GM18508 (cell line): ENCODE data around the gene HOXC9.
"Not testable (repeated sequence)": the region's sequence is repeated elsewhere in the genome, so short reads cannot be mapped to it uniquely, and the experiment has no call there.

Experiments used
- ATAC-seq: cut with Tn5 transposase; IDR thresholded peaks from one replicate; pipeline ENCODE4 v1.9.1; 2021; ENCODE audit warnings: moderate number of reproducible peaks; ENCODE audit not compliant: insufficient read depth, unreplicated experiment

HOXC9 gene

DNA sequence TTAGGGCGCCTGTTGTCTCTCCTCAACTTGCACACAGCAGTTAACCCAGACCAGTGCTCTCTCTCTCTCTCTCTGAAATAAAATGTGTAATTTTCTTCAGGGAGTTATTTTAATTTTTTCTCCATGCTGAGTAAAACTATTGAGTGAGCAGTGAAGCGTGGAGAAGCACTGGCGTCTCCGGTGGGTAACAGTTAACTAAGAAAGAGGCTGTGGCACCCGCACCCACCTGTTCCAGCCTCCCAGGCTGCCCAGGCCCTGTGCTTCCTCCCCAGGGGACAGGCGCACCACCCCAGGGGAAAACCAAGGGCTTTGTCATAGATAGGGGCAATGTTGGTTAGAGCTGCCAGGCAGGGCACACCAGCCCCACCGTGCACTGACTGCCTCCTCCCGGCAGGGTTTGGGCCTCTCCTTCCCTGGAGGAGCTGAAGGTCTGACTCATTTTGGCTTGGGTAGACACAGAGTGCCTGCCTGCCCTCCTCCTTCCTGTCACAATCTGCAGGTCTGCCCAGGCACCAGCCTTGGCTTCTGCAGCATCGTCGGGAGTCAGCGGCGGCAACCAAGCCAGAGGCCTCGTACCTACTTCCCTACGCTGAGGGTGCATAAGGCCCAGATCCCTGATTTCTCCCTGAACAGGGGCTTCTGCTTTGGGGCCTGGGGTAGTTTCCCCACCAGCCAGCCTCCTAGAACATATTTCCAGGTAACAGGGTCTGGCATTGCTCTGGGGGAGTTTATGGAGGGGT is 36.8 kb downstream of the HOXC9 start:
- no peak for ATAC-seq

DNA sequence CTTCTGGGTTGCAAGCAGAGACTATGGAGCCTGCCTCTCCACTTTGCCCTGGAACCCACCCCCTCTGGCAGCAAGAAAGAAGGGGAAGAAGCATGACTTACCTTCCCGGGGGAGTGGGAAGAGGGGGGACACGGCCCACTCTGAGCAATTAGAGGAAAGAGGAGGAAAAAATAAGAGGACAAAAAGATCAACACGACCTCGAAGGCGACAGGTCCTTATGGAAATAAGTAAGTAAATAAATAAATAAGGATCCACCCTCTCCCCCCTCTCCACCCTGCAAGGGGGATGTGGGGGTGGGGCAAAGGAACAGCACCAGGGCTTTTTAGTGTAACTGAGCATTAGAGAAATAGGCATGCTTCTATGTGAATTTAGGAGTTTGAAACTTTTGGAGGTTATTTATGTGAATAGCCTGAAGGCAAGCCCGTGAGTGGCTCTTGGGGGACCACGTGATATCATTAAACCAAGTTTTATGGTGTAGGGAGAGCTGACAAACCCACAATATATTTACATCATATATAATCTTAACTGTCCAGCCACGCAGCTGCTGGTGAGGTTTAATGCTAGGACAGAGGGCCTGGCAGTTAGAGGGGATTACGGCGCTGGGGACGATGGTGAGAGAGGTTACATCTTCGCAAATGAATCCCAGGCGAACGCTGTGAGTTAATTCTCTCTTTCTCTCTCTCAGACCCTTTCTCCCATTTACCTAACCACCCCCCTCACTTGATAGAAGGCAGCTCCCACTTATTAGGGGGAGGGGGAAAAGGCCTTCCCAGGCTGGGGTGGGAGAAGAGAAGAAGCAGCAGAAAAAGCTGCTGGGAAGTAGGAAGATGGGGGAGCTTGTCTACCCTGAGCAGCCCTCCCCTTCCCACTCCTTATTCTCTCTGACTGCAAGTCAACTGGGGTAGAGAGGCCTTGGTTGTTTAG is 37.7 kb downstream of the HOXC9 start:
- ATAC-seq: no peak

DNA sequence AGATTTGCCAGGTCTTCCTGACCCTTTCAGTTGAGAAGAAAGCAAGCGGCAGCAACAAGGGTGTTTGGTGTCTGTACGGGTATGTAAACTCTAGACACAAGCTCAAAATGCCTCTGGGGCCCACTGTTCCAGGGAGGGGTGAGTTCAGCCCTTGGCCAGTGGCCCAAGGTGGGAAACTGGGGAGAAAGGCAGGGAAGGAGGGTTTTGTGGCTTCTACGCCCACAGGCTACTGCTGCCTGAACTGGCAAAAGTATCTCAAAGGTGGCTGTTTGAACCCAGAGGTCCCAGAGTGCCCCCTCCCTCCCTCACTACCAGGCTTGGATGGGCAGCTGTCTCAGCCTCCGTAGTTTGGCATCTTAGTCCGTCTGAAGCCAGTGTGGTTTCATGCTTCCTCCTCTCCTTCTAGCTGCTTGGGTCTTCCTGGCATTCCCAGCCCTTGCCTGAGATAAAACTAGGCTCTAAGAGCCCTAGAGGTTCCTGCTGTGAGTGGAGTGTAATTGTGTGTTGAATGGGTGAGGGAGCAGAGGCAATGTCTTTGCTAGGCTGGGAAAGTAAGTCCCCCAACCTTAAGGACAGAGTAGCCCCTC is 38.4 kb downstream of the HOXC9 start:
- no peak for ATAC-seq

DNA sequence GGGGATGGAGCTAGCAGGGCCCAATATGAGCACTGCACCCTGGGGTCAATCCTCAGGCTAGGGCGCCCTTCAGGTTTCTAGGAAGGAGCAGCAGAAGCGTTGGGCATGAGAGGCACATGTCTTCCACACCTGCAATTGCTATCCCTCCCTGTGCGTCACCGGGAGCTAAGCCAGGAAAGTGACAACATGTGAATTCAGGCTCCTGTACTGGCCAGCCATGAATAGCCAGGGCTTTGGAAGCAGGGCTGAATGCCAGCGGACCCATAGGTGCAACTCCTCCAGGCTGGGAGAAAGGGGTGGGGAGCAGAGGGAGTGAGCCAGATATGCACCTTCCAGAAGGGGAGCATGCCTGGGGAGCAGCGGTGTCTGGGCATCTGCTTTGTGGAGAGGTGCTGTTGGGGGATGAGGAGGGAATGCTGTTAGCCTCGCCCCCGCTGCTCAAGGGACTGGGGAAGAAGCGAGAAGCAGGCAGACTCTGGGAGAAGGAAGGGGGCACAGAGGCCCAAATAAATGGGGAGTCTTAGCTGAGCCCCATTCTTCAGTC is 39.0 kb downstream of the HOXC9 start:
- no peak for ATAC-seq

DNA sequence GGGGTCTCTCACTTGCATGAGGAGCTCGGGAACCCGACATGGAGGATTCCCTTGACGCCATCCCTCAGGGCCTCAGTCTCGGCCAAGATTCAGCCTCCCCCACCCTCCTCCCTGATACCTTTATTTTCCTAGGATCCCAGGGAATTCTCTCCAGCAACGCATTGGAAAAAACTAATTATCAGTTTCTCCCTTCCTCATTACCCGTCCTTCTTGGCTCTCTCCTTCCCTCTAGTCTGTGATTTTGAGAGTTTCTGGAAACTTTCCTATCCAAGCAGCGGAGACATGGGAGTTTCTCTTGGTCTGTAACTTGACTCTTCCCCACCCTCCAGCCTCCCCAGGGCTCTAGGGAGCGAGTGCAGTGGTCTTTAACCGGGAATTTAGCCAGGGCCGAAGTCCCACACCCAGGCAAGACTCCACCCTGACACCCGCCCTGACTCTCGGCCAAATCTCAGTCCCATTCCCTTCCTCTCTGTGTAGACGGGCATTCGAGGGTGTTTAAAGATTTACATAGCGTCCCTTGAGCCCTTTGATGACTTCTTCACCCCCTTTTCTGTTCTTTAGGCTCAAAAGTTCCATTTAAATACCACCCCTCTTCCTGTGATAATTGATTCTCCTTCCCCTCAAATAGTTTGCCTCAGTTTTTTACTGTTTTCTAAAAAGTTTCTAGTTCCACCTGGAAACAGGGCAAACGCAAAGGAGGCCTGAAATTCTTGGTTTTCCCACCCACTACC is 39.6 kb downstream of the HOXC9 start:
- ATAC-seq: no peak

DNA sequence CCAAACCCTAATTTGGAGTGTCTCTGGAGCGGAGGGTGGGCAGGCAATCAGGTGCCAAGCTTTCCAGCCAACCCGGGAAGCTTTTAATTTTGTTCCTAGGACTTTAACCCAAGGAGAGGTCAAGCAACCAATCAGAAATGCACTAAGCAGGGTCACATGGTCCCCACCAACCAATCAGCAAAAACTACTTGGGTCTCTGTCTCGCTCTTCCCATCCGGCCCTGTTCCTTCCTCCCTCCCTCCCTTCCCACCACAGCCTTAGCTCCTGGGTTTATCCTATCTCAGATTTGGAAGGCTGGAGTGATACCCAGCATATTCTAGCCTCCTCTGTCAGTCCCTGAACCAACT is 40.2 kb downstream of the HOXC9 start:
- ATAC-seq: no peak

DNA sequence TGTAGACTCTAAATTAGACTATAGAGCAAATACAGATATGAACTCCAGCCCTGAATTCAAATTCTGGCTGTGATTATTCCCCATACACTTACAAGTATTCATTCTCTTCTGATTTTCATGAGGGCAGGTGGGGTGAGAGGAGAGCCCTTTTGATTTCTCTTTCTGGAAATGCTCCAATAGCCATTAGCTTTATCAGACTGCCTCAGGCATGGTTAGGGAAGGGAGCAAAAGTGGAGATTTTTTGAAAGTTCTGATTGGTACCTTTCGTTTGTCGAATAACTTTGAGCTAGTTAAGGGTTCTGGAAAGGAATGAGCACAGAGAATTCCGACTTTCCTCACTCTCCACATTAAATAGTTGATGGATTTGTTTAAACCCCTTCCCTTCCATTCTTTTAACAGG is 40.7 kb downstream of the HOXC9 start:
- ATAC-seq: no peak

DNA sequence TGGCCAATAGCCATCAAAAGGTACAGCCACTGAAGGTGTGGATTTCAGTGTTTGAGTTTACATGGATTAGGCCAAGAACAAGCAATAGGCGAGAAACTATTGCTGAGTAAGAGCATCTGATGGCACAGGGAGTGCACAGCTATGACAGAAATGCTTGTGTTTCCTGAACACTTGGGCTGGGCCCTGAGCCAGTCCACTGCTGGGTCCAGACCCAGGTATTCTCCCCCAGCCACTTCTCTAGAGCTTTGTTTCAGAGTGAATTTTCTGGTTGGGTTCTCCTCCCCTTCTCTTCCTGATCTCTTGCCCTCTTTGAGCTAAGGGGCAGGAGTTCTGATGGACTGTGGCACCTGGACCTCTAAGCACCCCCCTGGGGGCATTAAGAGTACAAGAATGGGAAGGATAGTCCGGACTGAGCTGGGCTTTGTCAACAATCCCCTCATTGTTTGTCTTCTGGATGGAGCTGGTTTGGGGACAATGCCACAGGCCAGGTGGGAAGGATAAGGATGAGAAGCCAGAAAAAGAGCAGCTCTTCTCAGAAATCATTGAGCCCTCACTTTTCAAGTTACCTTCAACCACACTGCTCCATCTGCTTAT is 41.2 kb downstream of the HOXC9 start:
- ATAC-seq: no peak

DNA sequence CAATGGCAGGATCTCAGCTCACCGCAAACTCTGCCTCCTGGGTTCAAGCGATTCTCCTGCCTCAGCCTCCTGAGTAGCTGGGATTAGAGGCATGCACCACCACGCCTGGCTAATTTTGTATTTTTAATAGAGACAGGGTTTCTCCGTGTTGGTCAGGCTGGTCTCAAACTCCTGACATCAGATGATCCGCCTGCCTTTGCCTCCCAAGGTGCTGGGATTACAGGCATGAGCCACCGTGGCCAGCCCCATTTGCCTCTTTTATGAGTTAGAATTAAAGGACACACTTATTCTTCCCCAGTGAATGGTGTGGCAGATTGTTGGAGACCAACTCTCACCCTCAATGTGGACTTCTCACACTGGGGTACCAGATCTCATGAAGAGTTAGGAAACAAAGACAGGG is 42.1 kb downstream of the HOXC9 start:
- ATAC-seq: not testable (repeated sequence)

DNA sequence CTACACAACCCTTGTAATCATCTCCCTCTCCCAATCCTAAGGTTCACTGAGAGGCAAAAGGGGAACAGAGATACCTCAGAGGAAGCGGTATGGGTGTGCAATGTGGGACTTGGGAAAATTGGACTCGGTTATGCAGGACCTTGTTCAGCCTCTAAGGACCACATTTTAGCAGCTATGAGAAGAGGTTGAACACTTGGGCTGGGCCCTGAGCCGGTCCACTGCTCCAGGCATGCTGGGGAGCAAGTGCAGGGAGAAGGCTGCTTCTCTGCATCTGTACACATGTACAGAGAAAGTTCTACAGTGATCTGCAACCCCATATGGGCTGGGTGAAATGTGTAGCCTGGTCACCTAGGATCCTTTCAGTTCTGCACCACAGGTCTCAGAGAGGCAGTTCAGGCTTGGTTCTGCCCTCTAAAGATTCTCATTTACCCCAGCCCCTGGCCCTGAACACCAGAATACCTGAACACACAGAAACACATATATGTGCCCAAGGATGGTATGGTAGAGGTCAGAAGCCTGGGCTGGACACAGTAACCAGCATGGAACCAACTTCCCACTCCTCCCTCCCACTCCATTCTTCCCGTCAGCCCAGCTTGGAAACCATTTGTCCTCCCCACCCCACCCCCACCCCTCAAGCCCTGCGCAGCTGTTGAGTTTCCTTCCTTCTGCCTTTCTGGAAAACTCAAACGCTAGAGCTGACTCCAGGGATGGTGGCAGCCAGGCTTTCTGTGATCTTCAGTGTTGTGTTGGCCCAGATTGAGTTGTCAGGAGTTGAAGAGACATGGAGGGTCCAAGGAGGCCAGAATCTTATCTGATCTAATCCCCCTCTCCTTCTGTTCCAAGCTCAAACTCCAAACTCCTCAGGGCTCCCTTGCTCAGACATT is 43.3 kb downstream of the HOXC9 start:
- ATAC-seq: no peak

DNA sequence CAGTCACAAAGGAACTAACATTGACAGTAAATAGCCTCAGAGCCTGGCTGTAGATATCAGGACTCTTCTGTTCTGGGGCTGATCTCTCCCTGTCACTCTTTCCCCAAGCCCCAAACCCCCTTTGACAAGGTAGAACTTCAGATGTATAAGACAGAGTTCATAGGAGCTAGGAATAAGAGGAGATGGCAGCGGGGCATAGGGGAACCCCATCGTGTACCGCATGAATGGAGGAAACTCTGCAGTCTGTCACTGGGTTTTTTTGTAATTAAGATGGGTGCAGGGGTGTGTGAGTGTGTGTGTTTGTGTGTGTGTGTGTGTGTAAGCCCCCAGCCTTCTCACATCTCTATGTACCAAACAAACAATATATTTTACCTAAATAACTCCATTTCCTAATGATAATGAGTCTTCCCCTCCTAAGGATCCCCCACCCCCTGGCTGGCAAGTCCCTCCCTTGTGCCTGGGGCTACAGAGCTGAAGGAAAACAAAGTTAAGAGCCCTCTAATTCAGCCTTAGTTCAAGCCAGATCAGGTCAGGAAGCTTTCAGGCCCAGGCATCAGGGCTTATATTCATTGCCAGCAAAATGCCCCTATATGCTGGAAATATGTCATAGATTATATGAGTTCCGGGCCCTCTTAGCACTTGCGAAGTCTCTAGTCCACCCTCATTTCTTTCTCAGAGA is 44.6 kb downstream of the HOXC9 start:
- no peak for ATAC-seq

DNA sequence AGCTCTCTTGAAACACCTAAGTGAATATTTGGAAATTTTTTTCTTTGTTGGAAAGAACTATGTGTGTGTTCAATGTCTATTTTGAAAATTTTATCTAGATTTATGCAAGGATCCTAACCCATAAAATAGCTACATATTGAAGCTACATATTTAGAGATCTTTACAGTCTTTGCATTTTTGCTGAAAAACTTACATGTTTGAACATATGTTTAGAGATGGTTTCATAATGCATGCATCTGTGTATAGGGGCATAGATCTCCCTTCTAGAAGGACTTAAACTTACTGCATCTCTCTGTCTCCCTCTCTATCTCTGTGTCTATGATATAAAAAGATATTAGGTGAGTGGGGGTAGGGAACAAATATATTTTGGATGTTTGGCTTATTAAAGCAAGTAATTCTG is 45.4 kb downstream of the HOXC9 start:
- no peak for ATAC-seq

DNA sequence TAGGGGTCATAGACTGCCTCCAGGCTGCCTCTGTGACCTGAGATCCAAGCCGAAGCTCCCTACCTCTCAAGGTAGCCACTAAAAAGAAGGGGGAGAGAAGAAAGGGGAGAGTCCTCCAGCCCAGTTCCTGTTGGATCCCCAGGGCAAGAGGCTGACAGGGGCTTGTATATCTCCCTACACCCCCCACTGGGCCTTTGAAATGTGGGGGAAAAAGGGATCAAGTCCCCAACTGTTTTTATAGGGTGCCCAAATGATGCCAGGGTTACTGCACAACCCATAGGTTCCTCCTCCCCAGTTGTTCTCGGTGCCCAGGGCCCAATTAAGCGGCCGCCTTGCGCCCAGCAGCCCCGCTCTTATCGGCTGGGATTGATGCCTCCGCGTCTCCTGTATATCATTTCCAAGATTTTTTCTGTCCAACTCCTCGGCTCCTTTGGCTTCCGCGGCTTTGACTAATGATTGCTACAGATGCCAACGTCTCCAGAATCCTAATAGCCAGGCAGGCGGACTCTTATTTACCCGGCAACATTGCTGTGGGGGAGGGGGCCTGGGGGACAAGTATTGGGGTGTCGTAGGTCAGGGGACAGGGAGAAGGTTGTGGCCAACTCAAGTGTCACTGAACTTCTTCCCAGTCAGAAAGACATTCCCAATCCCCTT is 46.0 kb downstream of the HOXC9 start:
- no peak for ATAC-seq

DNA sequence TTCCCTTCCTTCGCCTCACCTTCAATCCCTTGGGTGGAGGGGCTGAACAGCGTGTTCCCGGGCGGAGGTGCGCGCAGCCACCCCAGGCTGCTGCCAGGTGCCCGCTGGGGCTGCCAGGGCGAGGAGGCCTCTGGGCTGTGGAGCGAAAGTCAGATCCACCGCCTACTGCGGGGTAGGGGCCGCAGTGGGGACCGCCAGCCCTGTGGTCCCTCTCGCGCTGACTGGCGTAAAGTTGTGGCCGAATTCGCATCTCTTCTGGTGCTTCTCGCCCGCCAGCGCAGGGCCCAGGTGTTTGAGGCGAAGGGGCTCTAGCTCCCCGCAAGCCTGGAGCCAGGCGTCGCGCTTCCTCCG is 46.8 kb downstream of the HOXC9 start:
- no peak for ATAC-seq

DNA sequence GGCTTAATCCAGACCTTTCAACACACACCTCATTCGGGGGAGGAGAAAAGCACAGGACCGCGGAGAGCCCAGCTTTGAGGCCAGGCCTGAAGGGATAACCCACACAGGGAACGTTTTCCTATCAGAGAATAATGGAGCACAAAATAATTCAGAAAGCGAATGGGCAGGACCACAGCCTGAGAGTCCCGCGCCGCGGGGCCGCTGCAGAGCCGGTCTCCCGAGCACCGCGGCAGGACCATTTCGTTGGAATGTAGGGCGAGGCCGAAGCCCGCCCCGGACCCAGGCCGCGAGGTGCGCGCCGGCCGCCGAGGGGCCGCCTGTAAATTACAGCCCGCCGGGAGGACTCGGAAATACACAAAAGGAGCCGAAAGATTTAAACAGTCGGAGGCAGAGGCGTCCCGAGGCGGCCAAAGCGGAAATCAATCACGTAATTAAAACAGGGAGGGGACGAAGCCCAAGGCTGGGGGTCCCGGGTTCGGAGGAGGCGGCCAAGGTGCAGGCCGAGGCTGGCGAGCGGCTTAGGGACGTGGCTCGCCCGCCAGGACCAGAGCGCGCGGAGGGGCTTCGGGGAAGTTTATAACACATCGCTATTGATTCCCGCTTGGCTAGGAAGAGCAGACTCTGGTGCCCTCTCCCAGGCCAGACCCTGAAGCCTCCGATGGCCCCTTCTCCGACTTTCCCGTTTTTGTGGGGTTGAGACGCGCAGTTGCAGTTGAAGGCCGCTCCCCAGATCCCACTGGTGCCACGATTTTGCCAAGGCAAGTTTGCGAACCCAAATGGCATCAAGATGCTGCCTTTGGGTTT is 47.4 kb downstream of the HOXC9 start:
- ATAC-seq: no peak

DNA sequence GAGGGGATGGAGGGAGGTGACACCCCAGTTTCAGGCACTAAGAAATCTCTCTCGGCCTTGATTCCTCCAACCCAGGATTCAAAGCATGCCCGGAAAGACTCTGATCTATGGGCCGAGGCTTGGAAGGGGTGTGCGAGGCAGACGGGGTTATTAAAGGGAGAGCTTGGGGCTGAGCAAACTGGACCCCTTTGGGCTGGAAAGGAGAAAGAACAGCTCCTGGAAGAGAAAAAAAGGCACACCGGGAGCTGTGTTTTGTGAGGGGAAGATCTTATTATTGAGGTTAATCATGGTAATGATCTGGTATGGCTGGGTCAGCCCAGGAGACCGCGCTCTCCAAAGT is 48.0 kb downstream of the HOXC9 start:
- ATAC-seq: no peak

DNA sequence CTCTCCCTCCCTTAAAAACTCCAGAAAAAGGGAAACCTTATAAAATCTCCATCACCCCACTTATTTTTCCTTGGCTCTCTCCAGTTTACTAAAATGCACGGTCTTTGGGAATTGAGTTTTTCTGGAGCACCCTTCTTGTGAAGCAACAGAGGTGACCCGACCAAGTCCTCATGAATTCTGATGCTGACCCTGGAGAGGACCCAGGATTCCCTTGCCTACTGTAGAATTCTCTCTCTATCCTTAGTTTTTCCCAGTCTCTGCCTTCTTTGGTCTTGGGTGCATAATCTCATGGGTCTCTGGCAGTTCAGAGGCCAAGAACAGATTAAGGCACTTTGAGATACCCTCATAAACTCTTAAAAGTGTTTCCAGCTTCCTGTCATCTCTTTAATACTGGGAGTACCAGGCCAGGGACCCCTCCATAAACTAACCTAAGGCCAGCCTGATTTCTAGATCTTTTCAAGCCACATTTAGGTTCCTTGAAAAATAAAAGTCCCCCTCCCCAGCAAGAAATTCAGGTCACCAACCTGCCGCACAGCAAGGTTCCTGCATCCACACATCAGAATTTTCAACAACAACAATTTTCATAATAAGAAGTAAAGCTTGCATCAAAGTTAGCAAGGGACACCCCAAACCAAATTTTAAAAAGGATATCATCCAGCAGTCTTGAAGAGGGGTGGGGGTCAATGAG is 48.6 kb downstream of the HOXC9 start:
- ATAC-seq: no peak
